Neural cell (in vitro differentiated cells): ENCODE results near the gene BIRC7. TPM values are rescaled to one million over a fixed set of nuclear protein-coding genes. Genes with fewer than 3 reads are reported as not detected.

Source experiments
- H2AFZ ChIP-seq: fragments of 200-600, 300-800 bp; sonication (generic), shearing (Covaris generic); 2 replicates; pipeline ENCODE4 v1.6.0; 2014; ENCODE audit warnings: low read depth, mild to moderate bottlenecking, antibody characterized with exemption, low read length, moderate library complexity
- H3F3A ChIP-seq: fragments of 200-600 bp; shearing (Covaris generic); 2 replicates; pipeline ENCODE4 v1.6.1; 2016; ENCODE audit warnings: mild to moderate bottlenecking, moderate library complexity, mixed read lengths, antibody characterized with exemption, low read length; ENCODE audit not compliant: insufficient read depth, poor library complexity, severe bottlenecking
- H3K27ac ChIP-seq: fragments of 200-600, 300-800 bp; sonication (generic), shearing (Covaris generic); 2 replicates; pipeline ENCODE4 v1.5.1; 2014; ENCODE audit warnings: mild to moderate bottlenecking, low read length, moderate library complexity
- H3K27me3 ChIP-seq: fragments of 300-800, 200-600 bp; sonication (generic), shearing (Covaris generic); 2 replicates; pipeline ENCODE4 v1.6.0; 2014; ENCODE audit warnings: mild to moderate bottlenecking, low read depth, low read length, moderate library complexity; ENCODE audit not compliant: insufficient read depth
- H3K36me3 ChIP-seq: fragments of 300-800, 200-600 bp; sonication (generic), shearing (Covaris generic); 2 replicates; pipeline ENCODE4 v1.5.1; 2014; ENCODE audit warnings: mild to moderate bottlenecking, antibody characterized with exemption, low read length, moderate library complexity; ENCODE audit not compliant: insufficient read depth
- H3K4me2 ChIP-seq: fragments of 300-800, 200-600 bp; sonication (generic), shearing (Covaris generic); 2 replicates; pipeline ENCODE4 v1.6.0; 2014; ENCODE audit warnings: mild to moderate bottlenecking, low read length
- H3K4me3 ChIP-seq: fragments of 300-800, 200-600 bp; sonication (generic), shearing (Covaris generic); 2 replicates; pipeline ENCODE4 v1.5.1; 2014; ENCODE audit warnings: mild to moderate bottlenecking, low read length, moderate library complexity
- H3K79me2 ChIP-seq: fragments of 200-600 bp; shearing (Covaris generic); replicated peaks from 2 replicates; pipeline ENCODE4 v1.6.0; 2014; ENCODE audit warnings: mild to moderate bottlenecking, low read length, moderate library complexity; ENCODE audit not compliant: insufficient read depth
- H3K9ac ChIP-seq: fragments of 300-800, 200-600 bp; sonication (generic), shearing (Covaris generic); 2 replicates; pipeline ENCODE4 v1.6.1; 2016; ENCODE audit warnings: mild to moderate bottlenecking, low read length, mixed read lengths
- H3K9me2 ChIP-seq: fragments of 200-600 bp; shearing (Covaris generic); 2 replicates; pipeline ENCODE4 v1.6.1; 2016; ENCODE audit warnings: mild to moderate bottlenecking, low read length, mixed read lengths; ENCODE audit not compliant: insufficient read depth
- H3K9me3 ChIP-seq: fragments of 200-600, 300-800 bp; sonication (generic), shearing (Covaris generic); 2 replicates; pipeline ENCODE4 v1.6.1; 2016; ENCODE audit warnings: mild to moderate bottlenecking, mixed run types, low read length, moderate library complexity, mixed read lengths
- H4K20me1 ChIP-seq: fragments of 200-600 bp; shearing (Covaris generic); 2 replicates; pipeline ENCODE4 v1.6.1; 2016; ENCODE audit warnings: mild to moderate bottlenecking, mixed run types; ENCODE audit not compliant: insufficient read depth
- CTCF ChIP-seq: fragments of 450-650 bp; IDR thresholded peaks from 2 replicates; pipeline ENCODE4 v1.5.1; 2014; ENCODE audit warnings: antibody characterized with exemption, mild to moderate bottlenecking, moderate library complexity; ENCODE audit not compliant: poor library complexity, severe bottlenecking
- EP300 ChIP-seq: fragments of 450-650 bp; conservative IDR thresholded peaks from 2 replicates; pipeline ENCODE4 v1.6.1; 2014; ENCODE audit warnings: antibody characterized with exemption, mild to moderate bottlenecking, moderate library complexity; ENCODE audit not compliant: poor library complexity, severe bottlenecking
- EZH2 ChIP-seq: fragments of 200-600, 300-800 bp; shearing (Covaris generic), sonication (generic); IDR thresholded peaks from 2 replicates; pipeline ENCODE4 v1.6.1; 2014; ENCODE audit warnings: antibody characterized with exemption, low read length, borderline replicate concordance, mild to moderate bottlenecking; ENCODE audit not compliant: insufficient read depth, poor library complexity, severe bottlenecking
- MXI1 ChIP-seq: fragments of 450-650 bp; conservative IDR thresholded peaks from 2 replicates; pipeline ENCODE4 v1.6.1; 2014; ENCODE audit warnings: antibody characterized with exemption, mild to moderate bottlenecking; ENCODE audit not compliant: poor library complexity, severe bottlenecking
- POLR2AphosphoS5 ChIP-seq: IDR thresholded peaks from 2 replicates; pipeline ENCODE4 v1.6.1; 2012
- RAD21 ChIP-seq: fragments of 450-650 bp; conservative IDR thresholded peaks from 2 replicates; pipeline ENCODE4 v1.6.1; 2014; ENCODE audit warnings: antibody characterized with exemption, mild to moderate bottlenecking, moderate library complexity
- REST ChIP-seq: IDR thresholded peaks from 2 replicates; pipeline ENCODE4 v1.6.1; 2012; ENCODE audit warnings: borderline replicate concordance
- SMC3 ChIP-seq: fragments of 450-650 bp; conservative IDR thresholded peaks from 2 replicates; pipeline ENCODE4 v1.6.1; 2014; ENCODE audit warnings: antibody characterized with exemption, mild to moderate bottlenecking, moderate library complexity; ENCODE audit not compliant: poor library complexity
- TAF1 ChIP-seq: IDR thresholded peaks from 2 replicates; pipeline ENCODE4 v1.6.1; 2012; ENCODE audit warnings: low read depth
- polyA plus RNA-seq: library from polyadenylated mRNA; depleted of rRNA; stranded (reverse); fragments of >200 nt; gene quantifications from 2 replicates; pipeline ENCODE4 v1.2.3, GENCODE V29; 2014

Gene BIRC7
- polyA plus RNA-seq, 1 donor from 2014 or later = not detected

- Histone ChIP-seq H3K9me2 (no peaks in the 10 kb centered on the region), H3K4me3 (peak overlapping the region; percentile 60), H3F3A (no peaks in the 10 kb centered on the region), H3K27me3 (peaks cover 19% of the 10 kb centered on the region), H3K27ac (no peak overlapping the region), H2AFZ (no peak overlapping the region), H3K36me3 (no peaks in the 10 kb centered on the region), H4K20me1 (no peaks in the 10 kb centered on the region), H3K9me3 (no peaks in the 10 kb centered on the region), H3K4me2 (no peak overlapping the region), H3K79me2 (peaks cover 16% of the 10 kb centered on the region), H3K9ac (peak overlapping the region; percentile 47)
- TF ChIP-seq REST (no peak), CTCF (no peak), MXI1 (peak; percentile 25), EZH2 (no peak)
Measured at GRCh38 chr20:63253438-63254231, 17.9 kb downstream of the BIRC7 start.

- Histone ChIP-seq H2AFZ (no peak within 1 kb of the TSS), H3F3A (no peaks in the 10 kb centered on the region), H4K20me1 (no peaks in the 10 kb centered on the region), H3K9me2 (no peaks in the 10 kb centered on the region), H3K9me3 (no peaks in the 10 kb centered on the region), H3K27me3 (peaks cover 19% of the 10 kb centered on the region), H3K4me2 (no peak within 1 kb of the TSS), H3K27ac (no peak within 1 kb of the TSS), H3K36me3 (no peaks in the 10 kb centered on the region), H3K4me3 (peak within 1 kb of the TSS; percentile 60), H3K9ac (peak within 1 kb of the TSS; percentile 47), H3K79me2 (peaks cover 16% of the 10 kb centered on the region)
- TF ChIP-seq EZH2 (no peak), SMC3 (no peak), CTCF (no peak), TAF1 (no peak), MXI1 (no peak), EP300 (no peak), RAD21 (no peak), REST (no peak), POLR2AphosphoS5 (no peak)
Measured at GRCh38 chr20:63254232-63254605, 18.5 kb downstream of the BIRC7 start, which contains the start of gene NKAIN4. Gene NKAIN4 (minus strand): TSS chr20:63254463. CDS start chr20:63254450, 13 bp downstream.
